Islet precursor cell (in vitro differentiated cells): Measurements from ENCODE around the gene TNFSF15.

Source experiments
- DNase-seq: peaks from one replicate; pipeline ENCODE4 v3.0.0-alpha.2; 2018

TNFSF15 gene

GRCh38 chr9:114787214-114787613, 18.6 kb downstream of the TNFSF15 start:
- DNase-seq, result no peak

- peak; percentile 26 for DNase-seq
Observed at GRCh38 chr9:114785866-114786650, 19.8 kb downstream of the TNFSF15 start.

- DNase-seq, result no peak
Observed at GRCh38 chr9:114784721-114785279, 21.0 kb downstream of the TNFSF15 start.

- peak; percentile 4 for DNase-seq
Observed at GRCh38 chr9:114782586-114782985, 23.3 kb downstream of the TNFSF15 start.

GRCh38 chr9:114779352-114779845, 26.4 kb downstream of the TNFSF15 start:
- peak; percentile 6 for DNase-seq

- peak; percentile 56 for DNase-seq
Observed at GRCh38 chr9:114777821-114778609, 27.8 kb downstream of the TNFSF15 start.

- peak; percentile 4 for DNase-seq
Observed at GRCh38 chr9:114776683-114777399, 29.0 kb downstream of the TNFSF15 start.

GRCh38 chr9:114775981-114776380, 29.9 kb downstream of the TNFSF15 start:
- peak; percentile 17 for DNase-seq

GRCh38 chr9:114775121-114775520, 30.7 kb downstream of the TNFSF15 start:
- DNase-seq, result peak; percentile 1

- peak; percentile 11 for DNase-seq
Observed at GRCh38 chr9:114774524-114774923, 31.3 kb downstream of the TNFSF15 start.

GRCh38 chr9:114771889-114772288, 34.0 kb downstream of the TNFSF15 start:
- no peak for DNase-seq

GRCh38 chr9:114770991-114771390, 34.8 kb downstream of the TNFSF15 start:
- DNase-seq, result no peak

- no peak for DNase-seq
Observed at GRCh38 chr9:114769624-114770023, 36.2 kb downstream of the TNFSF15 start.

GRCh38 chr9:114763220-114763619, 42.6 kb downstream of the TNFSF15 start:
- DNase-seq, result no peak

- no peak for DNase-seq
Observed at GRCh38 chr9:114761523-114761922, 44.3 kb downstream of the TNFSF15 start.

- DNase-seq, result peak; percentile 7
Observed at GRCh38 chr9:114759512-114760341, 46.1 kb downstream of the TNFSF15 start.

GRCh38 chr9:114757984-114758383, 47.9 kb downstream of the TNFSF15 start:
- DNase-seq, result no peak

GRCh38 chr9:114757395-114757794, 48.4 kb downstream of the TNFSF15 start:
- DNase-seq, result no peak

- DNase-seq, result no peak
Observed at GRCh38 chr9:114756920-114757319, 48.9 kb downstream of the TNFSF15 start.

- no peak for DNase-seq
Observed at GRCh38 chr9:114754581-114754980, 51.3 kb downstream of the TNFSF15 start.

- DNase-seq, result no peak
Observed at GRCh38 chr9:114746591-114747346, 59.1 kb downstream of the TNFSF15 start.
